GM13976 (cell line): Measurements from ENCODE around the gene BCAS3.

Experiments used
- DNase-seq: peaks from one replicate; pipeline ENCODE4 v3.0.0; 2012; ENCODE audit warnings: low spot score
- CTCF ChIP-seq: IDR thresholded peaks from 2 replicates; pipeline ENCODE4 v1.5.1; 2012; ENCODE audit warnings: borderline replicate concordance, mild to moderate bottlenecking; ENCODE audit not compliant: insufficient read depth; ENCODE audit errors: extremely low read depth, missing control alignments, control extremely low read depth
- in situ Hi-C: fragments of 300-500 bp; cut with MboI; formaldehyde crosslinking; loops from one replicate; pipeline ENCODE4 v1.12.0; 2022; ENCODE audit warnings: low sequenced_read_pairs, mixed read lengths, inconsistent platforms; ENCODE audit not compliant: unreplicated experiment

BCAS3 gene

GRCh38 chr17:60910415-60910814 is 232.8 kb downstream of the BCAS3 start:
- no peak for TF ChIP-seq CTCF
- no peak for DNase-seq
- in situ Hi-C loops: no loop called here

DNA sequence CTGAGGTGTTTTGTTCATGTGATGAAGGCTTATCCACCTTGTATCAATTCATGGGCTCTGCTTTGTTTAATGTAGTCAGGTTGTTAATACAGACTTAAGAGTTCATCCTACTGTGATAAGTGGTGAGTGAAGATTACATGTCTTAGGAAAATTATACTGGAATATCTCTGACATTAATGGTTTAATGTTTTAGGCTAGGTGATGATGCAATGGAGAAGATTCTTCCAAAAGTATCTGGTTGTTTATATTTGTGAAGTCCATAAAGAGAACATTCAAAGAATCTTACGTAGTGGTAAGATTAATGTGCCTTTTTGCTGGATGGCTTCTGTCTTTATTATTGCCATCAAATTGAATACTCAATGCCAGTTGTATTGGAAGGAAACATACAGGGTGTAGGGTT is 236.4 kb downstream of the BCAS3 start:
- no peak for TF ChIP-seq CTCF
- in situ Hi-C loops: no loop called here
- no peak for DNase-seq

GRCh38 chr17:60916043-60916442 is 238.4 kb downstream of the BCAS3 start:
- no peak for DNase-seq
- in situ Hi-C loops: no loop called here

DNA sequence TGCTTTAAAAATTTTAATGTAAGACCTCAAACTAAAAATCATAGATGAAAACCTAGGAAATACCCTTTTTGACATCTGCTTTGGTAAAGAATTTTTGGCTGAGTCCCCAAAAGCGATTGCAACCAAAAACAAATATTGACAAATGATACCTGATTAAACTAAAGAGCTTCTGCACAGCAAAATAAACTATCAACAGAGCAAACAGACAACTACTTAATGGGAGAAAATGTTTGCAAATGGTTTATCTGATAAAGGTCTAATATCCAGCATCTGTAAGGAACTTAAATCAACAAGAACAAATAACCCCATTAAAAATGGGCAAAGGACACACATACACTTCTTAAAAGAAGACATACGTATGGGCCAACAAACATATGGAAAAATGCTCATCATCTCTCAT is 242.5 kb downstream of the BCAS3 start:
- in situ Hi-C loops: no loop called here
- TF ChIP-seq CTCF: no peak
- no peak for DNase-seq

More at GRCh38 chr17:60916043-60916442, 238.4 kb downstream of the BCAS3 start:
- no peak for TF ChIP-seq CTCF

DNA sequence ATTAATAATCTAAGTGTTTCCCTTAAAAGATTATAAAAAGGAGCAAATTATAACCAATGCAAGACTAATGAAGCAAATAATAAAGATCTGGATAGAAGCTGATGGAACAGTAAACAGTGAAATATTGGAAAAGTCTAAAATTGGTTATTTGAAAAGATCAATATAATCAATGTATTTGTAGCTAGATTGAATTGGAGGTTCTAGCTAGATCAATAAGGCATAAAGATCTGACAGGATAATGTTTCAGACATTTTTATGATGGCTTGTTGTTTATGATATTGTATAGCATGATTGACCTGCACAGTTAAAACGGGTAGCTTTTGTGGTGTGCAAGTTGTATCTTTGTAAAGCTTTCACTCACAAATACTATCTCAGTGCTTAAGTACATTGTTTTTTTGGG is 245.3 kb downstream of the BCAS3 start:
- TF ChIP-seq CTCF: no peak
- in situ Hi-C loops: no loop called here
- no peak for DNase-seq

- DNase-seq: no peak
- in situ Hi-C loops: no loop called here
- no peak for TF ChIP-seq CTCF
Measured at GRCh38 chr17:60926466-60927183, 249.0 kb downstream of the BCAS3 start.
